Pancreas (tissue), 10 donors: ENCODE data around the gene EXOC3. TPM values are rescaled to one million over a fixed set of nuclear protein-coding genes. Genes with fewer than 3 reads are reported as not detected.

Experiments
- ATAC-seq, 4 donors: fragments of 200-7000 bp; cut with Tn5 transposase; one replicate each; pipeline versions ENCODE4 v1.8.0 to v1.9.1; 2020; ENCODE audit warnings: mild to moderate bottlenecking in 4 of 4, moderate library complexity in 4 of 4
- DNase-seq, 6 donors: peaks; one replicate each; pipeline ENCODE4 v3.0.0-alpha.2; 2020
- FAIRE-seq: peaks from 2 replicates; lab custom pipeline; 2012; peaks lifted over from hg19 to GRCh38; lab: Jason Lieb, UNC
- H3K27ac ChIP-seq, 4 donors: fragments of 200-600 bp; sonication (generic); 1 replicate in 3 of 4; 2 replicates in 1 of 4; pipeline versions ENCODE4 v1.5.0 to v1.8.0; 2020
- H3K27me3 ChIP-seq, 4 donors: fragments of 200-600 bp; one replicate each; pipeline ENCODE4 v1.8.0; 2021
- H3K36me3 ChIP-seq, 3 donors: fragments of 200-600 bp; sonication (generic) in 1 of 3; one replicate each; pipeline versions ENCODE4 v1.5.0 to v1.8.0; 2020 to 2021
- H3K4me1 ChIP-seq, 3 donors: fragments of 200-600 bp; one replicate each; pipeline ENCODE4 v1.8.0; 2021
- H3K4me3 ChIP-seq, 4 donors: fragments of 200-600 bp; sonication (generic) in 2 of 4; one replicate each; pipeline versions ENCODE4 v1.5.0 to v1.8.0; 2020 to 2021
- H3K9me3 ChIP-seq, 4 donors: fragments of 200-600 bp; one replicate each; pipeline ENCODE4 v1.8.0; 2021
- WGBS, 2 donors: extraction: QIAGEN DNeasy Blood & Tissue Kit; methylation state at CpG; one replicate each; pipeline ENCODE4 v1.1.7; 2013; 5-methylcytosine and 5-hydroxymethylcytosine counted together
- intact Hi-C, 3 donors: fragments of 100-400 bp; cut with DNase I; formaldehyde crosslinking; loops; one replicate each; pipeline versions ENCODE4 v1.11.1 to v1.14.2; 2022
- polyA plus RNA-seq, 2 donors: library from polyadenylated mRNA; stranded (reverse); fragments of 200-250 nt; gene quantifications; one replicate each; pipeline ENCODE4 v1.2.3, GENCODE V29; 2013
- total RNA-seq, 6 donors: library from RNA; stranded (reverse); fragmentation: NEBNext Ultra II Directional in 4 of 6; extraction: Animal tissue kit (Norgen Biotek cat#: 25700) in 4 of 6; gene quantifications; one replicate each; pipeline versions ENCODE4 v1.2.1 to v1.2.4, GENCODE V29; 2021 to 2023
- TF ChIP-seq, protein P1 (sequence below), 4 donors: fragments of 200-600 bp; sonication (generic) in 3 of 4; IDR thresholded peaks; one replicate each; pipeline versions ENCODE4 v1.5.0 to v1.8.0; 2021; ENCODE audit warnings: antibody characterized with exemption in 4 of 4
- donor health status: healthy with polysubstance abuse.
- donor health status: DM: no; HTN: no; CAD: no; lungs with moderate emphysema.
- donor health status: DM: no; HTN: no; CAD: no.
- donor health status: control.
- donor health status: control.
- donor health status: Bipolar disorder and iron deficiency.
- donor health status: DM: yes; HTN: yes; CAD: no.
- donor health status: DM: no; HTN: no; CAD: no.
- donor health status: DM: no; HTN: no; CAD: no.
- donor health status: DM: yes; HTN: yes; CAD: no.

The EXOC3 gene
- total and polyA plus RNA-seq, 8 donors: 24.5 to 71.8 (median 38.8) TPM

- Histone ChIP-seq H3K4me3 (no peak overlapping the region), H3K4me1 (no peaks in the 10 kb centered on the region), H3K9me3 (no peaks in the 10 kb centered on the region), H3K27me3 (peaks cover 0 to 5% (median 0%) of the 10 kb centered on the region in 4 donors), H3K27ac (no peak overlapping the region), H3K36me3 (no peaks in the 10 kb centered on the region)
- ATAC-seq (no peak), FAIRE-seq (no peak), DNase-seq (peak in 1 of 6 donors; percentile 55)
- TF ChIP-seq, protein P1, sequence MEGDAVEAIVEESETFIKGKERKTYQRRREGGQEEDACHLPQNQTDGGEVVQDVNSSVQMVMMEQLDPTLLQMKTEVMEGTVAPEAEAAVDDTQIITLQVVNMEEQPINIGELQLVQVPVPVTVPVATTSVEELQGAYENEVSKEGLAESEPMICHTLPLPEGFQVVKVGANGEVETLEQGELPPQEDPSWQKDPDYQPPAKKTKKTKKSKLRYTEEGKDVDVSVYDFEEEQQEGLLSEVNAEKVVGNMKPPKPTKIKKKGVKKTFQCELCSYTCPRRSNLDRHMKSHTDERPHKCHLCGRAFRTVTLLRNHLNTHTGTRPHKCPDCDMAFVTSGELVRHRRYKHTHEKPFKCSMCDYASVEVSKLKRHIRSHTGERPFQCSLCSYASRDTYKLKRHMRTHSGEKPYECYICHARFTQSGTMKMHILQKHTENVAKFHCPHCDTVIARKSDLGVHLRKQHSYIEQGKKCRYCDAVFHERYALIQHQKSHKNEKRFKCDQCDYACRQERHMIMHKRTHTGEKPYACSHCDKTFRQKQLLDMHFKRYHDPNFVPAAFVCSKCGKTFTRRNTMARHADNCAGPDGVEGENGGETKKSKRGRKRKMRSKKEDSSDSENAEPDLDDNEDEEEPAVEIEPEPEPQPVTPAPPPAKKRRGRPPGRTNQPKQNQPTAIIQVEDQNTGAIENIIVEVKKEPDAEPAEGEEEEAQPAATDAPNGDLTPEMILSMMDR (IDR thresholded peaks at IDR 0.05): no peak
- intact Hi-C loops: no loop called here
- WGBS, 2 donors: 40 to 52% methylated on average over 16 to 18 of the region's 18 CpGs
These were observed 49.4 kb downstream of the EXOC3 start for GRCh38 chr5:492314-492893.

- Histone ChIP-seq H3K9me3 (no peaks in the 10 kb centered on the region), H3K27me3 (peaks cover 0 to 5% (median 0%) of the 10 kb centered on the region in 4 donors), H3K27ac (no peak overlapping the region), H3K36me3 (no peaks in the 10 kb centered on the region), H3K4me1 (no peaks in the 10 kb centered on the region), H3K4me3 (no peak overlapping the region)
- FAIRE-seq: no peak
- TF ChIP-seq, protein P1 (IDR thresholded peaks at IDR 0.05): no peak
- intact Hi-C loops: no loop called here
- peak in 1 of 6 donors; percentile 53 for DNase-seq
- WGBS, 2 donors: 38 to 50% methylated on average over 25 to 26 of the region's 26 CpGs
- no peak for ATAC-seq
These were observed 50.2 kb downstream of the EXOC3 start for GRCh38 chr5:493119-493701.

DNA sequence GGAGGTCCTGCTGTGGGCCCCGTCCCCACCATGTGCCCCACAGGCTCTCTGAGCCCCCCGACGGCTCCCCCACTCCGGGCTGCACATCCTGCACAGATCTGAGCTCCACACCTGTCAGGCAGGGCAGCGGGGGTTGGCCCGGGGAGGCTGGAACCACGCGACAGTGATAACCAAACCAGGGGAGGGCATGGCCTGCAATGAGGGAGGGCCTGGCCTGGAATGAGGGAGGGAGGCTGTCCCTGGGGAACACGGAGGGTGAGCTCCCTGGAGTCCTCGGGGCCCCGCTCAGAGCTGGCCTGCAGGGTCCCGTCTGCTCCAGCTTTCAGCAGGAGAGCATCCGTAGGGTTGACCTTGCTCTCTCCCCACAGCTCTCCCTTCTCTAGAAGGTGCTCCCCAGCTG, 50.8 kb downstream of the EXOC3 start:
- Histone ChIP-seq H3K27ac (no peak overlapping the region), H3K36me3 (no peaks in the 10 kb centered on the region), H3K27me3 (peaks cover 0 to 5% (median 0%) of the 10 kb centered on the region in 4 donors), H3K4me3 (no peak overlapping the region), H3K9me3 (no peaks in the 10 kb centered on the region), H3K4me1 (no peaks in the 10 kb centered on the region)
- WGBS, 2 donors: 32 to 34% methylated on average over 12 to 13 of the region's 13 CpGs
- intact Hi-C loops: no loop called here
- no peak for FAIRE-seq
- peak in 1 of 6 donors; percentile 60 for DNase-seq
- ATAC-seq: no peak
- TF ChIP-seq, protein P1 (IDR thresholded peaks at IDR 0.05): no peak

DNA sequence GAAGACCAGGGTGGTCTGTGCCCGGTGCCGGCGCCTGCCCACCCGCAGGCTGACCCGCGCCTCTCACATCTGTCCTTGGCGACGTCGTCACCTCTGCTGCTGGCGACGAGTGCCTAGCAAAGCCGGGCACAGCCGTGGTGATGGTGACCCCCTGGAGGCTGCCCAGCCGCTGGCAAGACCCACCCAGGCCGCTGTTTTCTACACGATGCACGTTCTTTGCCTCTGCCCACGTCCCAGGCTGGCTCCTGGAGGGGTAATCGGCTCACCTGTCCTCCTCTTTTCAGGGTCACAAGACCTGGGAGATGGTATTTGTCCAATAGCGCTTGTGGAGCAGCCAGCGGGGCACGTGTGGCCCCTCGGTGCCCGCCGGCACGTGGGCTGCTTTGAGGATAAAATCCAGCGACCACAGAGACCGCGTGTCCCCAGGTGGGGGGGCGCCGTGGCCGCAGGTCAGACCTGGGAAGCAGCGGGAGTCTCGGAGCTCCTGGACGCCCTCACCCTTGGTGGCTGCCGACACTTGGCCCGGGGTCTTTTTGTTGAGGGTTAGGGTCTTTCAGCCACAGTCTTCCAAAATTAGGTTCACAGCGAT, 51.8 kb downstream of the EXOC3 start:
- Histone ChIP-seq H3K36me3 (no peaks in the 10 kb centered on the region), H3K9me3 (no peaks in the 10 kb centered on the region), H3K27ac (no peak overlapping the region), H3K4me1 (no peaks in the 10 kb centered on the region), H3K4me3 (no peak overlapping the region), H3K27me3 (peaks cover 0 to 5% (median 0%) of the 10 kb centered on the region in 4 donors)
- no peak for FAIRE-seq
- TF ChIP-seq, protein P1 (IDR thresholded peaks at IDR 0.05): no peak
- intact Hi-C loops: no loop called here
- ATAC-seq: no peak
- WGBS, 2 donors: 78 to 85% methylated on average over 38 of the region's 38 CpGs
- peak in 1 of 6 donors; percentile 51 for DNase-seq

DNA sequence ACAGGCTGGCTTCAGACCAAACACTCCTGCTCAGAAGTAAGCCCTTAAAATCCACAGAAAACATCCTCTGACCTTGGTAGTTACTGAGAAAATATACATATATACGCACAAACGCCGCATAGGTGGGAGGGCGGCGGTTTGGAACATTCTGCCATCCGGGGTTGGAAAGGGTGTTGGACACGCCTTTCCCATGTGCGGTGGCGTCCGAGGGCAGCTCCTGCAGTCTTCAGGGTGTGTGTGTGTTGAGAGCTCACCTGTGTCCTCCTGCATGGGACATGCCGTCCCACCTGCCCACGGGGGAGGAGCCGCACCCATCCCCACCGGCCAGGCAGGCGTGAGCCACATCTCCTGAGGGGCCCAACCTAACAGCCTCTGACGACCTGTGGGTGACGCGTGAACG, 53.1 kb downstream of the EXOC3 start:
- H3K9me3 ChIP-seq: no peaks in the 10 kb centered on the region
- peaks cover 0 to 5% (median 0%) of the 10 kb centered on the region in 4 donors for H3K27me3 ChIP-seq
- 37 to 40% methylated on average over 19 of the region's 19 CpGs for WGBS, 2 donors
- DNase-seq (no peak), FAIRE-seq (no peak), ATAC-seq (no peak)
- H3K27ac ChIP-seq: no peak overlapping the region
- intact Hi-C loops: no loop called here
- H3K4me3 ChIP-seq: no peak overlapping the region
- TF ChIP-seq, protein P1 (IDR thresholded peaks at IDR 0.05): no peak
- no peaks in the 10 kb centered on the region for H3K36me3 ChIP-seq
- no peaks in the 10 kb centered on the region for H3K4me1 ChIP-seq
